Measurements from ENCODE around the gene GGA1. TPM values are rescaled to one million over a fixed set of nuclear protein-coding genes. Genes with fewer than 3 reads are reported as not detected.

GGA1 gene, protein sequence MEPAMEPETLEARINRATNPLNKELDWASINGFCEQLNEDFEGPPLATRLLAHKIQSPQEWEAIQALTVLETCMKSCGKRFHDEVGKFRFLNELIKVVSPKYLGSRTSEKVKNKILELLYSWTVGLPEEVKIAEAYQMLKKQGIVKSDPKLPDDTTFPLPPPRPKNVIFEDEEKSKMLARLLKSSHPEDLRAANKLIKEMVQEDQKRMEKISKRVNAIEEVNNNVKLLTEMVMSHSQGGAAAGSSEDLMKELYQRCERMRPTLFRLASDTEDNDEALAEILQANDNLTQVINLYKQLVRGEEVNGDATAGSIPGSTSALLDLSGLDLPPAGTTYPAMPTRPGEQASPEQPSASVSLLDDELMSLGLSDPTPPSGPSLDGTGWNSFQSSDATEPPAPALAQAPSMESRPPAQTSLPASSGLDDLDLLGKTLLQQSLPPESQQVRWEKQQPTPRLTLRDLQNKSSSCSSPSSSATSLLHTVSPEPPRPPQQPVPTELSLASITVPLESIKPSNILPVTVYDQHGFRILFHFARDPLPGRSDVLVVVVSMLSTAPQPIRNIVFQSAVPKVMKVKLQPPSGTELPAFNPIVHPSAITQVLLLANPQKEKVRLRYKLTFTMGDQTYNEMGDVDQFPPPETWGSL
- total RNA-seq: 10 to 100 TPM; 16.7 to 78.0 (median 35.3) TPM

DNA sequence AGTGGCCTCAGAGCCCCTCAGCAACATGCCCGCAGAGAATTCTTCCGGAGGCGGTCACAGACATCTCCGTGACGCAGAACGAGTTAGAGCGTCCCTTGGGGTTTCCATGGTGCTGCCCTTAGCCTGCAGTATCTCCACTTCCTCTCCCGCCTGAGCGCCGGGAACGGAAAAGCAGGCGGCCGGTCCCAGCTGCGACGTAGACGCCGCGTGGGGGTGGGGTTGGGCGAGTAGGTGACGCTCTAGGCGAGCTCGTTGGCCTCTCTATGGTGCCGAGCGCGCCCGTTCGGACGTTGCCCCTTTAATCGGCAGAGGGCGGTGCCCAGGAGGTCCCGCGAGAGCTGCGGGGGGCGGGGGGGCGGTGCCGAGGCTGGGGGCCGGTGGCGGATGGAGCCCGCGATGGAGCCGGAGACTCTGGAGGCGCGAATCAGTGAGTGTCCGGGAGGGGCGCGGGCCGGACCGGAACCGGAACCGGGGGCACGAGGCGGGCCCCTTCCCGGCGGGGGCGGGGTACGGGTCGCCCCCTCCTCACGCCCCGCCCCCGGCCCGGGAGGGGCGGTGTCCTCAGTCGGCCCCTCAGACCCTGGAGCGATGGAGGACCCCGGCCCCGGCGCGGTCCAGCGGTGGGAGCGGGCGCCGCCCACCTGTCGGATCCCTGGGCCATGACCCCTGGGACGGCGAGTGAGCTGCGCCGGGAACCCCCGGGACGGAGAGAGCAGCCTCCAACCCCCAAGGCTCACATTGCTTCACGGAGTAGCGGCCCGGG, at the start of gene GGA1:
TSS of gene GGA1 (plus strand) at position 358 of the 763 bp plus-strand sequence. CDS start at position 385, 27 bp downstream.
- no peaks in the 10 kb centered on the region for H3K36me3 ChIP-seq
- TF ChIP-seq, protein P1, sequence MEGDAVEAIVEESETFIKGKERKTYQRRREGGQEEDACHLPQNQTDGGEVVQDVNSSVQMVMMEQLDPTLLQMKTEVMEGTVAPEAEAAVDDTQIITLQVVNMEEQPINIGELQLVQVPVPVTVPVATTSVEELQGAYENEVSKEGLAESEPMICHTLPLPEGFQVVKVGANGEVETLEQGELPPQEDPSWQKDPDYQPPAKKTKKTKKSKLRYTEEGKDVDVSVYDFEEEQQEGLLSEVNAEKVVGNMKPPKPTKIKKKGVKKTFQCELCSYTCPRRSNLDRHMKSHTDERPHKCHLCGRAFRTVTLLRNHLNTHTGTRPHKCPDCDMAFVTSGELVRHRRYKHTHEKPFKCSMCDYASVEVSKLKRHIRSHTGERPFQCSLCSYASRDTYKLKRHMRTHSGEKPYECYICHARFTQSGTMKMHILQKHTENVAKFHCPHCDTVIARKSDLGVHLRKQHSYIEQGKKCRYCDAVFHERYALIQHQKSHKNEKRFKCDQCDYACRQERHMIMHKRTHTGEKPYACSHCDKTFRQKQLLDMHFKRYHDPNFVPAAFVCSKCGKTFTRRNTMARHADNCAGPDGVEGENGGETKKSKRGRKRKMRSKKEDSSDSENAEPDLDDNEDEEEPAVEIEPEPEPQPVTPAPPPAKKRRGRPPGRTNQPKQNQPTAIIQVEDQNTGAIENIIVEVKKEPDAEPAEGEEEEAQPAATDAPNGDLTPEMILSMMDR (IDR thresholded peaks at IDR 0.05): peak in 1 of 4 experiments; percentile 8
- peak in 1 of 2 donors; percentile 31 for TF ChIP-seq POLR2A (IDR thresholded peaks at IDR 0.05)

DNA sequence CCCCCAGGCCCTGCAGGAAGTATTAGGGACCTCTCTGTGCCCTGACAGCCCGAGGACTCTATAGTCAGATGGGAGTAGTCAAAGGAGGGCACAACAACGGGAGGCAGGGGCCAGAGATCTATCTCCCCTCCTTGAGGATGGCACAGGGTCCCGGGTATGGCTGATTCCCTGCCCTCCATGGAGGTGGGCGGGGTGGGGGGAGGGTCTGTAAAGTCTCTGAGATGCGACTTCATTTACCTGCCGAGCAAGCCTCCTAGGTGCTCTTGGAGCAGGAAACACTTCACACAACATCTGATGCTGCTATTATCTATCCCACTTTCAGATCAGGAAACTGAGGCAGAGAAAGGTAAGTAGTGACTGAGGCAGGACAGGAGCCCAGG, 49.1 kb upstream of the GGA1 start:
- Histone ChIP-seq H3K27me3 (no peaks in the 10 kb centered on the region), H3K4me3 (peak overlapping the region; percentile 33 to 99), H3K4me1 (peaks cover 23 to 29% of the 10 kb centered on the region in 2 donors), H3K36me3 (no peaks in the 10 kb centered on the region), H3K9me3 (no peaks in the 10 kb centered on the region), H3K27ac (peak overlapping the region; percentile 99 to 100)
- intact Hi-C loops (cut with DNase I; ENCODE audit: low total_unique reads): no loop called here
- DNase-seq: no peak
- TF ChIP-seq, protein P1 (IDR thresholded peaks at IDR 0.05): no peak
- no peak for TF ChIP-seq POLR2A (IDR thresholded peaks at IDR 0.05)

More for the DNA sequence above, at the start of gene GGA1:
- Histone ChIP-seq H3K27me3 (no peaks in the 10 kb centered on the region), H3K4me3 (peak within 1 kb of the TSS; percentile 89 to 98), H3K9me3 (no peaks in the 10 kb centered on the region), H3K27ac (peak within 1 kb of the TSS; percentile 96 to 97), H3K4me1 (peaks cover 4 to 14% of the 10 kb centered on the region in 2 donors)
- intact Hi-C loops (cut with DNase I; ENCODE audit: low total_unique reads): no loop called here
- DNase-seq: peak; percentile 94 to 96

DNA sequence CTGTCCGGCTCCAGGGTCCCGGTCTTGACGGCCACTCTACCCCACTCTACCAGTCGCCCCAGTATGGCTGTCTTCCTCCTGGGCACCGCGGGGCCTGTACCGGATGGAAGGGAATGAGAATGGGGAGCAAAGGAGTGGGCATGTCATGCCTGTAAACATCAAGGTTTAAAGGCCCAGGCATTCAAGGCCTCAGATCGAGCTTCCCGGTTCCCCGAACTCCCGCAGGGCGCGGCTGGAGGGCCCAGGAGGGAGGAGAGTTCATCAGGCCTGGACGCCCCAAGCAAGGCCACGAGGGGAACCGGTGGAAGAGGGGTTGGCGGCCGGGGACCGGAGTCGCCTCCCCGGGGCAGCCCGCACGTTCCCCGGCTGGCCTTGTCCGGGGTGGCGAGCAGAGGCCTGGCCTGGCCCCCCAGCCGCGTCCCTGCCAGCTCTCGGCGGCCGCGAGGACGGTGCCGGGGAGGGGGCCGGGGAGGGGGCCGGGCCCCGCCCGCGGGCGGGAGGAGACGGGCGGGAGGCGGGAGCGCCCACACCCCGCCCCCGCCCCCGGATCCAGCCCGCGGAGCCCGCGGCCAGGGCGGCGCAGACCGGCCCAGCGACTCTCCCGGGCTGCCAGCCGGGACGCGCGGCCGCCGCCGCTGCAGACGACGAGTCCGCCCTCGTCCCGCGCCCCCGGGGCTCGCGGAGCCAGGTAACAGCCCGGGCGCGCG, 48.6 kb upstream of the GGA1 start, which contains the start of gene CDC42EP1:
TSS of gene CDC42EP1 (plus strand) at position 580 of the 707 bp plus-strand sequence. CDS start 5,870 bp downstream, outside the sequence.
- peak in 1 of 2 donors; percentile 72 for DNase-seq
- Histone ChIP-seq H3K27ac (peak within 1 kb of the TSS; percentile 99 to 100), H3K4me3 (peak within 1 kb of the TSS; percentile 80 to 99), H3K36me3 (no peaks in the 10 kb centered on the region), H3K9me3 (no peaks in the 10 kb centered on the region), H3K4me1 (peaks cover 23 to 29% of the 10 kb centered on the region in 2 donors), H3K27me3 (no peaks in the 10 kb centered on the region)
- intact Hi-C loops (cut with DNase I; ENCODE audit: low total_unique reads): no loop called here
- TF ChIP-seq POLR2A (IDR thresholded peaks at IDR 0.05): peak; percentile 71 to 87
- TF ChIP-seq, protein P1 (IDR thresholded peaks at IDR 0.05): peak in 1 of 4 experiments; percentile 3

DNA sequence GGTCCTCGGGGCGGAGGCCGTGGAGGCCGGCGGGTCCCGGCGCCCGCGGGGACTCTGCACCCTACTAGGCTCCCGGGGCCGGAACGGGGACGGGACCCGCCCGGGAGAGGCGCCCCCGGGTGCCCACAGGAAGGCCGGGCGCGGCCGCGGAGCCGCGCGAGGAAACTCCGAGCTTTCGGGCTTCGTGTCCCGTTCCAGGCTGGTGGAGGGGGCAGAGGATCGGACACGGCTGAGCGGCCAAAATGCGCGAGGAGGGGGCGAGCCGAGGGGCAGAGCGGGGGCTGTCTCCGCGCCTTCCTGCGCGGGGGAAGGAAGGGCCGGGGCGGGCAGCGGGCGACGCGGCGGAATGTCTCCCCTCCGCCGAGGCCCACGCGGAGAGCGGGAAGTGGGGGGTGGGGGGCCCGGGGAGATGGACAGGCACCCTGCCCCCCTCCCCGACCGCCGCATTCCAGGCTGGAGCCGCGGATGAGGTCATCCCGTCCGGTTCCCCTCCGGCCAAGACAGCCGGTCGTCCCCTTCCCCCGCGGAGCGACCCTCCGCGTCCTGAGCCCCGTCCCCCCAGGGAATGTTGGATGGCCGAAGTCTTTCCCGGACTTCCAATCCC, 47.9 kb upstream of the GGA1 start:
- Histone ChIP-seq H3K4me1 (peaks cover 23 to 30% of the 10 kb centered on the region in 2 donors), H3K9me3 (no peaks in the 10 kb centered on the region), H3K27me3 (no peaks in the 10 kb centered on the region), H3K27ac (peak overlapping the region; percentile 99 to 100), H3K36me3 (no peaks in the 10 kb centered on the region), H3K4me3 (peak overlapping the region; percentile 80 to 99)
- TF ChIP-seq, protein P1 (IDR thresholded peaks at IDR 0.05): peak in 1 of 4 experiments; percentile 0
- TF ChIP-seq POLR2A (IDR thresholded peaks at IDR 0.05): no peak
- intact Hi-C loops (cut with DNase I; ENCODE audit: low total_unique reads): no loop called here
- peak; percentile 73 to 78 for DNase-seq
